Mesothelial cell of epicardium (in vitro differentiated cells): ENCODE measurements around the gene SINHCAF. TPM values are rescaled to one million over a fixed set of nuclear protein-coding genes. Genes with fewer than 3 reads are reported as not detected.

Source experiments
- DNase-seq, 2 experiments: peaks; one replicate each; pipeline ENCODE4 v3.0.0; 2021; ENCODE audit warnings: low spot score in 2 of 2; ENCODE audit not compliant: unreplicated experiment in 2 of 2
- H3K27ac Mint-ChIP-seq: 2 replicates; pipeline ENCODE4 v1.8.0; 2021; ENCODE audit warnings: mixed read lengths
- H3K27me3 Mint-ChIP-seq: 2 replicates; pipeline ENCODE4 v1.8.0; 2021; ENCODE audit warnings: low read depth, mixed read lengths
- H3K36me3 Mint-ChIP-seq: 2 replicates; pipeline ENCODE4 v1.8.0; 2021; ENCODE audit warnings: mixed read lengths
- H3K4me1 Mint-ChIP-seq: 2 replicates; pipeline ENCODE4 v1.8.0; 2021; ENCODE audit warnings: mixed read lengths
- H3K4me3 Mint-ChIP-seq: 2 replicates; pipeline ENCODE4 v1.8.0; 2021; ENCODE audit warnings: mild to moderate bottlenecking, moderate library complexity, mixed read lengths
- H3K9me3 Mint-ChIP-seq: 2 replicates; pipeline ENCODE4 v1.8.0; 2021; ENCODE audit warnings: mixed read lengths
- total RNA-seq: library from RNA; stranded (reverse); gene quantifications from 3 replicates; pipeline ENCODE4 v1.2.1, GENCODE V29; 2021
- TF ChIP-seq, protein P1 (sequence below): fragments of 200-600 bp; sonication (generic); IDR thresholded peaks from one replicate; pipeline ENCODE4 v1.5.0; 2021; ENCODE audit warnings: antibody characterized with exemption; ENCODE audit not compliant: unreplicated experiment

The SINHCAF gene
- total RNA-seq, 1 donor from 2014 or later: 241 TPM

DNA sequence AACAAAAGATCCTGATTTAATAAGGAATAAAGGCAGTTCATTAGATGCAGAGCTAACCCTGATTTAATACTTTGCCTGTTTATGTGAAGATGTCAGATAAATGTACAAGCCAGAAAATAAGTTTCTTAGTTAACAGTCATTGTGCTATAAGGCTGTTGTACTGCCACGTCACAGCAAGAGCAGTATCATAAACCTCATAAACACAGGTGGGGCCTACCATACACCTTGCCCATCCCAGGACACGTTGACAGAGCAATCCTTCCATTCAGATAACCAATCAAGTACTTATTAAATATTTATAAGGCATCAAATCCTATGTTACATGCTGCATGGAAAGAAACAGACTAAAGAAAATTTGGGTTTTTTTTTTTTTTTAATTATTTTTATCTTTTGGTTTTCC lies 36.5 kb downstream of the SINHCAF start:
- TF ChIP-seq, protein P1, sequence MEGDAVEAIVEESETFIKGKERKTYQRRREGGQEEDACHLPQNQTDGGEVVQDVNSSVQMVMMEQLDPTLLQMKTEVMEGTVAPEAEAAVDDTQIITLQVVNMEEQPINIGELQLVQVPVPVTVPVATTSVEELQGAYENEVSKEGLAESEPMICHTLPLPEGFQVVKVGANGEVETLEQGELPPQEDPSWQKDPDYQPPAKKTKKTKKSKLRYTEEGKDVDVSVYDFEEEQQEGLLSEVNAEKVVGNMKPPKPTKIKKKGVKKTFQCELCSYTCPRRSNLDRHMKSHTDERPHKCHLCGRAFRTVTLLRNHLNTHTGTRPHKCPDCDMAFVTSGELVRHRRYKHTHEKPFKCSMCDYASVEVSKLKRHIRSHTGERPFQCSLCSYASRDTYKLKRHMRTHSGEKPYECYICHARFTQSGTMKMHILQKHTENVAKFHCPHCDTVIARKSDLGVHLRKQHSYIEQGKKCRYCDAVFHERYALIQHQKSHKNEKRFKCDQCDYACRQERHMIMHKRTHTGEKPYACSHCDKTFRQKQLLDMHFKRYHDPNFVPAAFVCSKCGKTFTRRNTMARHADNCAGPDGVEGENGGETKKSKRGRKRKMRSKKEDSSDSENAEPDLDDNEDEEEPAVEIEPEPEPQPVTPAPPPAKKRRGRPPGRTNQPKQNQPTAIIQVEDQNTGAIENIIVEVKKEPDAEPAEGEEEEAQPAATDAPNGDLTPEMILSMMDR: no peak
- Mint-ChIP-seq H3K9me3 (peaks cover 5% of the 10 kb centered on the region), H3K27ac (peak overlapping the region; percentile 87), H3K36me3 (peaks cover 62% of the 10 kb centered on the region), H3K4me1 (peaks cover 11% of the 10 kb centered on the region), H3K4me3 (no peak overlapping the region), H3K27me3 (no peaks in the 10 kb centered on the region)
- DNase-seq: no peak

DNA sequence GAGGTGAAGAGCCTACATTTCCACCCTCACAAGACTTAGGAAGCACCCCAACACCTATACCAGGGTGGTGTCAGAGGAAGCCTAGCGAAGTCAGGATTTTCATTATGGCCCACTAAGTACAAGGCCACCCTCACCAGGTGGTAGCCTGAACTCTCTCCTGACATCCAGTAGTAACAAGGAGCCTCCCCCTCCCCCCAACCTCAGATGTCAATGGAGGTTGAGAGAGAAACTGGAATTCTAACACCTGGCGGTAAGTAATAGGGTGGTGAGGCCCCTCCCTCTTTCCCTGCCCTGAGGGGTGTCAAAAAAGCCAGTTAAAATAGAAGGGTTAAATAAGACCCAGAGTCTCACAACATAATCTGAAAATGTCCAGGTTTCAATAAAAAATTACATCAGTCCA lies 37.6 kb downstream of the SINHCAF start:
- no peak overlapping the region for H3K4me3 Mint-ChIP-seq
- DNase-seq: no peak
- H3K27ac Mint-ChIP-seq: peak overlapping the region; percentile 87
- peaks cover 65% of the 10 kb centered on the region for H3K36me3 Mint-ChIP-seq
- H3K4me1 Mint-ChIP-seq: peaks cover 8% of the 10 kb centered on the region
- no peaks in the 10 kb centered on the region for H3K27me3 Mint-ChIP-seq
- TF ChIP-seq, protein P1: no peak
- peaks cover 6% of the 10 kb centered on the region for H3K9me3 Mint-ChIP-seq

DNA sequence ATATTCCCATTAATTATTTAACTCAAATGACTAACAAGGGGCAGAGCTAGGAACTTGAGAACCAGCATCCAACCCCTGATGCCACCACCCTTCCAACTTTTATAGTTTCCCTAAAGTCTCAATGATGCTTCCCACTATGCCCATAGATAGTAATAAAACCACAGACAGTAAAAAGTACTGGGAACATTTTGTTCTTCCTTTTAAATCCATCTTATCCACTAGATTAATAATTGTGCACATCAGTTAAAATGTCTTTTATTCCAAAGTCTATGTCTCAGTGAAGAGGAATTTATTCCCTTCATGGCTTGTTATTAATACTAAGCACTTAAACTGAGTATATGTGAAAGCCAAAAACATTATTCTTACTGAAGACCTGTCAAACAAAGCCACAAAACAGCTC lies 45.8 kb downstream of the SINHCAF start:
- H3K4me1 Mint-ChIP-seq: peaks cover 21% of the 10 kb centered on the region
- no peak overlapping the region for H3K4me3 Mint-ChIP-seq
- H3K27me3 Mint-ChIP-seq: no peaks in the 10 kb centered on the region
- DNase-seq: no peak
- TF ChIP-seq, protein P1: no peak
- peak overlapping the region; percentile 8 for H3K27ac Mint-ChIP-seq
- peaks cover 35% of the 10 kb centered on the region for H3K36me3 Mint-ChIP-seq
- H3K9me3 Mint-ChIP-seq: peaks cover 6% of the 10 kb centered on the region

DNA sequence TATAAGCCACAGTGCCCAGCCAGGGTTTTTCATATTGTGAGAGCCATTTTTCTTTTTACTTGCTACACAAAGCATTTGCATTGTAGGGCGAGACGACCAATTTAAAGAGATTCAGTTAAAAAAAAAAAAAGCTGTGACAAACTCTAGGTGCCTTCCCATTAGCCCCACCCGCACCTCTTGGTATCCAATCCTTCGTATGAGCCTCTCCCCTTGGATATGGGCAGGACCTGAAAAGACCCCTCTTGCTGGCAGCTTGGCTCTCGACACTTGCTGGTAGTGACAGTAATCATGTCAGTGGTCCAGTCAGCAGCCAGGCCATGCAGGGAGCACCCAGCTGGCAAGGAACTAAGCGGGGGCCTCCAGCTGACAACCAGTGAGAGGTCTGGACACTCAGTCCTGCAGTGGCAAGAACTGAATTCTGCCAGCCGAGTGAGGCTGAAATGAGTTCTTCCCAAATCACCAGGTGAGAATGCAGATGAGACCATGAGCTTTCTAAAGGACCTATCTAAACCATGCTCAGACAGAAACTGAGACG lies 46.5 kb downstream of the SINHCAF start:
- peaks cover 1% of the 10 kb centered on the region for H3K9me3 Mint-ChIP-seq
- peaks cover 29% of the 10 kb centered on the region for H3K36me3 Mint-ChIP-seq
- DNase-seq: no peak
- H3K4me1 Mint-ChIP-seq: peaks cover 21% of the 10 kb centered on the region
- H3K27ac Mint-ChIP-seq: peak overlapping the region; percentile 85
- TF ChIP-seq, protein P1: no peak
- H3K27me3 Mint-ChIP-seq: no peaks in the 10 kb centered on the region
- no peak overlapping the region for H3K4me3 Mint-ChIP-seq

DNA sequence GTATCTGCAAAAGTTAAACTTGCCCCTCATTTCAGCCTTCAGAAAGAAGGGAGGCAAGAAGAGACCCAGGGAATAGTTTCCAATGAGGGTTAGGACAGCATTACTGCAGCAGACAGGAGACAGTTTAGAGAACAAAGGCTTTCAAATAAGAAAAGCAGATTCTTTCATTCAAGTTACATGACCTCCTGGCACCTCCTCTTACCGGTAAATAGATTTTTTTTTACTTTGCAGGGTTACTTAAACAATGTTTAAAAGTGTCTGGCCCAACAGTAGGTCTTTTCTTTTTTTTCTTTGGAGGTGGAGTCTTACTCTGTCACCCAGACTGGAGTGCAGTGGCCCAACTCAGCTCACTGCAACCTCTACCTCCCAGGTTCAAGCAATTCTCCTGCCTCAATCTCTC lies 47.1 kb downstream of the SINHCAF start:
- Mint-ChIP-seq H3K27me3 (no peaks in the 10 kb centered on the region), H3K4me1 (peaks cover 21% of the 10 kb centered on the region), H3K4me3 (no peak overlapping the region), H3K36me3 (peaks cover 27% of the 10 kb centered on the region), H3K9me3 (no peaks in the 10 kb centered on the region), H3K27ac (peak overlapping the region; percentile 69)
- TF ChIP-seq, protein P1: no peak
- no peak for DNase-seq

DNA sequence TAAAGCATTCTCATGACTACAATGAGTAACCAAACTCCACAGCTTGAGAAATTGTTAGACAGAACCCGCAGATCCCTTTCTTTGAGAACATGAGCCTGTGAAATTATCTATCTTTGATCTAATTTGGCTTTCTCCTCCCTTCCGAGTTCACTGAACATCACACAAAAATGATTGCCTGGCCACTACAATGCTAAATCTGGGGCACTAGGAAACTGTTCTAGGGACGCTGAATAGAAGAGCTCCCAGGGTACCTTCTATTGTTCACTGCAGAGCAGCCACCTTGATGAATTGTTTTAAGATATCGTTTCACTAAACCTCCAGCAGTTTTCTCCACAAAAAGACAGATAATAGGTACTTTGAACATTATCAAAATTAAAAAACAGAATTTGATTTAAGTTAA lies 47.5 kb downstream of the SINHCAF start:
- peak overlapping the region; percentile 69 for H3K27ac Mint-ChIP-seq
- H3K4me3 Mint-ChIP-seq: no peak overlapping the region
- no peaks in the 10 kb centered on the region for H3K27me3 Mint-ChIP-seq
- TF ChIP-seq, protein P1: no peak
- H3K36me3 Mint-ChIP-seq: peaks cover 25% of the 10 kb centered on the region
- H3K9me3 Mint-ChIP-seq: no peaks in the 10 kb centered on the region
- no peak for DNase-seq
- H3K4me1 Mint-ChIP-seq: peaks cover 21% of the 10 kb centered on the region
